ENCODE results near the gene TRPV4. TPM values are rescaled to one million over a fixed set of nuclear protein-coding genes. Genes with fewer than 3 reads are reported as not detected.

TRPV4 gene
- total and polyA plus RNA-seq, 9 of the 15 experiments (the other 6 are each of a cell fraction or from before 2014, with no cell fraction given) = 0.13 TPM; not detected in 8

GRCh38 chr12:109739747-109740693 lies 93.2 kb downstream of the TRPV4 start (continued):
- TF ChIP-seq POLR3A (IDR thresholded peaks at IDR 0.05; ENCODE audit: borderline replicate concordance, extremely low read depth, insufficient read depth, insufficient read length) (no peak), RBBP5 (IDR thresholded peaks at IDR 0.05; ENCODE audit: borderline replicate concordance, insufficient read depth, low read length, poor library complexity, severe bottlenecking) (no peak), ZNF274 (IDR thresholded peaks at IDR 0.05; ENCODE audit: borderline replicate concordance, low read depth, low read length) (no peak), CREB5 (CRISPR knock-in tag; IDR thresholded peaks at IDR 0.05) (no peak), HIVEP1 (CRISPR knock-in tag; IDR thresholded peaks at IDR 0.05) (no peak), SRSF7 (optimal IDR thresholded peaks at IDR 0.05; ENCODE audit: low read depth, low read length) (no peak), BRCA1 (IDR thresholded peaks at IDR 0.05) (no peak), BRCA1 (CRISPR knock-in tag; IDR thresholded peaks at IDR 0.05) (no peak), L3MBTL2 (IDR thresholded peaks at IDR 0.05) (no peak), ETV6 (IDR thresholded peaks at IDR 0.05; ENCODE audit: borderline replicate concordance in 1 of 2, low read depth in 2 of 2, low read length in 1 of 2) (no peak), ETV6 (CRISPR knock-in tag; IDR thresholded peaks at IDR 0.05; ENCODE audit: borderline replicate concordance) (no peak), PRPF4 (IDR thresholded peaks at IDR 0.05; ENCODE audit: insufficient read depth, low read depth, low read length, poor library complexity, severe bottlenecking) (no peak), ZEB2 (IDR thresholded peaks at IDR 0.05) (no peak), NCOA4 (IDR thresholded peaks at IDR 0.05; ENCODE audit: partially characterized antibody) (no peak)
- TF ChIP-seq, protein P1, sequence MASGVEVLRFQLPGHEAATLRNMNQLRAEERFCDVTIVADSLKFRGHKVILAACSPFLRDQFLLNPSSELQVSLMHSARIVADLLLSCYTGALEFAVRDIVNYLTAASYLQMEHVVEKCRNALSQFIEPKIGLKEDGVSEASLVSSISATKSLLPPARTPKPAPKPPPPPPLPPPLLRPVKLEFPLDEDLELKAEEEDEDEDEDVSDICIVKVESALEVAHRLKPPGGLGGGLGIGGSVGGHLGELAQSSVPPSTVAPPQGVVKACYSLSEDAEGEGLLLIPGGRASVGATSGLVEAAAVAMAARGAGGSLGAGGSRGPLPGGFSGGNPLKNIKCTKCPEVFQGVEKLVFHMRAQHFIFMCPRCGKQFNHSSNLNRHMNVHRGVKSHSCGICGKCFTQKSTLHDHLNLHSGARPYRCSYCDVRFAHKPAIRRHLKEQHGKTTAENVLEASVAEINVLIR (CRISPR knock-in tag; IDR thresholded peaks at IDR 0.05) = no peak
- TF ChIP-seq, protein P2, sequence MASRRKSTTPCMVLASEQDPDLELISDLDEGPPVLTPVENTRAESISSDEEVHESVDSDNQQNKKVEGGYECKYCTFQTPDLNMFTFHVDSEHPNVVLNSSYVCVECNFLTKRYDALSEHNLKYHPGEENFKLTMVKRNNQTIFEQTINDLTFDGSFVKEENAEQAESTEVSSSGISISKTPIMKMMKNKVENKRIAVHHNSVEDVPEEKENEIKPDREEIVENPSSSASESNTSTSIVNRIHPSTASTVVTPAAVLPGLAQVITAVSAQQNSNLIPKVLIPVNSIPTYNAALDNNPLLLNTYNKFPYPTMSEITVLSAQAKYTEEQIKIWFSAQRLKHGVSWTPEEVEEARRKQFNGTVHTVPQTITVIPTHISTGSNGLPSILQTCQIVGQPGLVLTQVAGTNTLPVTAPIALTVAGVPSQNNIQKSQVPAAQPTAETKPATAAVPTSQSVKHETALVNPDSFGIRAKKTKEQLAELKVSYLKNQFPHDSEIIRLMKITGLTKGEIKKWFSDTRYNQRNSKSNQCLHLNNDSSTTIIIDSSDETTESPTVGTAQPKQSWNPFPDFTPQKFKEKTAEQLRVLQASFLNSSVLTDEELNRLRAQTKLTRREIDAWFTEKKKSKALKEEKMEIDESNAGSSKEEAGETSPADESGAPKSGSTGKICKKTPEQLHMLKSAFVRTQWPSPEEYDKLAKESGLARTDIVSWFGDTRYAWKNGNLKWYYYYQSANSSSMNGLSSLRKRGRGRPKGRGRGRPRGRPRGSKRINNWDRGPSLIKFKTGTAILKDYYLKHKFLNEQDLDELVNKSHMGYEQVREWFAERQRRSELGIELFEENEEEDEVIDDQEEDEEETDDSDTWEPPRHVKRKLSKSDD (conservative IDR thresholded peaks at IDR 0.05; ENCODE audit: low read length) = no peak
- TF ChIP-seq, protein P3, sequence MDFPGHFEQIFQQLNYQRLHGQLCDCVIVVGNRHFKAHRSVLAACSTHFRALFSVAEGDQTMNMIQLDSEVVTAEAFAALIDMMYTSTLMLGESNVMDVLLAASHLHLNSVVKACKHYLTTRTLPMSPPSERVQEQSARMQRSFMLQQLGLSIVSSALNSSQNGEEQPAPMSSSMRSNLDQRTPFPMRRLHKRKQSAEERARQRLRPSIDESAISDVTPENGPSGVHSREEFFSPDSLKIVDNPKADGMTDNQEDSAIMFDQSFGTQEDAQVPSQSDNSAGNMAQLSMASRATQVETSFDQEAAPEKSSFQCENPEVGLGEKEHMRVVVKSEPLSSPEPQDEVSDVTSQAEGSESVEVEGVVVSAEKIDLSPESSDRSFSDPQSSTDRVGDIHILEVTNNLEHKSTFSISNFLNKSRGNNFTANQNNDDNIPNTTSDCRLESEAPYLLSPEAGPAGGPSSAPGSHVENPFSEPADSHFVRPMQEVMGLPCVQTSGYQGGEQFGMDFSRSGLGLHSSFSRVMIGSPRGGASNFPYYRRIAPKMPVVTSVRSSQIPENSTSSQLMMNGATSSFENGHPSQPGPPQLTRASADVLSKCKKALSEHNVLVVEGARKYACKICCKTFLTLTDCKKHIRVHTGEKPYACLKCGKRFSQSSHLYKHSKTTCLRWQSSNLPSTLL (IDR thresholded peaks at IDR 0.05) = no peak
